HepG2 (cell line): ENCODE measurements around the gene ZNF839. TPM values are rescaled to one million over a fixed set of nuclear protein-coding genes. Genes with fewer than 3 reads are reported as not detected.

Source experiments
- ATRX ChIP-seq: sonication (generic); formaldehyde crosslinking; IDR thresholded peaks from 2 replicates; pipeline ENCODE4 v1.4.0; 2020; ENCODE audit warnings: missing genetic modification reagents, borderline replicate concordance
- FLYWCH1 ChIP-seq: sonication (generic); formaldehyde crosslinking; IDR thresholded peaks from 2 replicates; pipeline ENCODE4 v1.8.1; 2023; ENCODE audit warnings: mild to moderate bottlenecking, missing genetic modification reagents
- HIVEP1 ChIP-seq: sonication (generic); formaldehyde crosslinking; IDR thresholded peaks from 2 replicates; pipeline ENCODE4 v1.4.0; 2020; ENCODE audit warnings: mild to moderate bottlenecking, missing genetic modification reagents
- HMGXB3 ChIP-seq: sonication (generic); formaldehyde crosslinking; IDR thresholded peaks from 2 replicates; pipeline ENCODE4 v1.4.0; 2020; ENCODE audit warnings: missing genetic modification reagents, borderline replicate concordance
- MBD4 ChIP-seq: IDR thresholded peaks from 2 replicates; pipeline ENCODE4 v1.6.1; 2012; ENCODE audit warnings: low read length, inconsistent platforms, borderline replicate concordance
- MYNN ChIP-seq: sonication (generic); formaldehyde crosslinking; IDR thresholded peaks from 2 replicates; pipeline ENCODE4 v1.4.0; 2020; ENCODE audit warnings: mild to moderate bottlenecking, low read depth, missing genetic modification reagents
- NR3C1 ChIP-seq: sonication (generic); formaldehyde crosslinking; IDR thresholded peaks from 2 replicates; pipeline ENCODE4 v1.4.0; 2020; ENCODE audit warnings: missing genetic modification reagents
- NRL ChIP-seq: sonication (generic); formaldehyde crosslinking; IDR thresholded peaks from 2 replicates; pipeline ENCODE4 v1.5.0; 2020; ENCODE audit warnings: missing genetic modification reagents, mild to moderate bottlenecking, moderate library complexity, borderline replicate concordance
- PHF8 ChIP-seq: sonication (generic); formaldehyde crosslinking; IDR thresholded peaks from 2 replicates; pipeline ENCODE4 v1.5.0; 2020; ENCODE audit warnings: missing genetic modification reagents
- RARG ChIP-seq: sonication (generic); formaldehyde crosslinking; IDR thresholded peaks from 2 replicates; pipeline ENCODE4 v1.4.0; 2020; ENCODE audit warnings: low read depth, mild to moderate bottlenecking, missing genetic modification reagents
- RERE ChIP-seq: IDR thresholded peaks from 2 replicates; pipeline ENCODE4 v1.6.1; 2016; ENCODE audit warnings: low read depth, missing genetic modification reagents, missing compliant biosample characterization
- SALL1 ChIP-seq: sonication (generic); formaldehyde crosslinking; IDR thresholded peaks from 2 replicates; pipeline ENCODE4 v1.8.0; 2022; ENCODE audit warnings: mild to moderate bottlenecking, missing genetic modification reagents
- SMAD3 ChIP-seq: sonication (generic); formaldehyde crosslinking; IDR thresholded peaks from 2 replicates; pipeline ENCODE4 v1.4.0; 2020; ENCODE audit warnings: missing genetic modification reagents
- TCF7 ChIP-seq: sonication (generic); IDR thresholded peaks from 2 replicates; pipeline ENCODE4 v1.6.1; 2016; ENCODE audit warnings: antibody characterized with exemption, low read depth
- TRIM24 ChIP-seq: sonication (generic); formaldehyde crosslinking; IDR thresholded peaks from 2 replicates; pipeline ENCODE4 v1.8.0; 2022; ENCODE audit warnings: mild to moderate bottlenecking, missing genetic modification reagents
- ZFP1 ChIP-seq: IDR thresholded peaks from 2 replicates; pipeline ENCODE4 v1.6.1; 2016
- ZFP91 ChIP-seq: sonication (generic); formaldehyde crosslinking; IDR thresholded peaks from 2 replicates; pipeline ENCODE4 v1.9.0; 2022; ENCODE audit warnings: missing genetic modification reagents, mild to moderate bottlenecking, borderline replicate concordance
- ZNF256 ChIP-seq: sonication (generic); formaldehyde crosslinking; conservative IDR thresholded peaks from 2 replicates; pipeline ENCODE4 v1.4.0; 2020; ENCODE audit warnings: missing genetic modification reagents
- polyA plus RNA-seq, 8 experiments: library from polyadenylated mRNA; depleted of rRNA in 3 of 8; stranded (reverse) in 7 of 8; unstranded in 1 of 8; fragments of >200 nt; fragmentation: Illumina TruSeq in 4 of 8; extraction: Trizol in 4 of 8; gene quantifications; 2 replicates each; pipeline versions ENCODE4 v1.2.1 to v1.2.3, GENCODE V29; 2011 to 2016; ENCODE audit warnings: low read depth in 4 of 8, missing spikeins in 1 of 8, mixed read lengths in 1 of 8; ENCODE audit not compliant: insufficient read depth in 1 of 8
- total RNA-seq, 5 experiments: library from RNA; depleted of rRNA; stranded (reverse); fragments of >200 nt; fragmentation: Illumina TruSeq; extraction: Trizol; gene quantifications; 2 replicates each; pipeline ENCODE4 v1.2.3, GENCODE V29; 2016; ENCODE audit warnings: low read depth in 1 of 5

Gene ZNF839
- total and polyA plus RNA-seq, 2 of the 13 experiments (the other 11 are each of a cell fraction or from before 2014, with no cell fraction given) = 11.1 to 12.8 TPM

GRCh38 chr14:102362545-102363181, 43.1 kb downstream of the ZNF839 start, which contains the start of the genes CINP and TECPR2 (continued):
- TF ChIP-seq RERE (CRISPR knock-in tag) (no peak), RARG (CRISPR knock-in tag) (no peak), FLYWCH1 (CRISPR knock-in tag) (no peak), ATRX (CRISPR knock-in tag) (no peak), ZFP1 (CRISPR knock-in tag) (no peak), ZFP91 (CRISPR knock-in tag) (no peak), TRIM24 (CRISPR knock-in tag) (no peak), NRL (CRISPR knock-in tag) (no peak; the same call in 1 of the 2 replicates), HMGXB3 (no peak), MYNN (CRISPR knock-in tag) (no peak), TCF7 (no peak), NR3C1 (CRISPR knock-in tag) (no peak), SALL1 (CRISPR knock-in tag) (peak; percentile 44; the same call in 1 of the 2 replicates), HIVEP1 (CRISPR knock-in tag) (no peak), PHF8 (CRISPR knock-in tag) (peak; percentile 81), MBD4 (no peak), ZNF256 (CRISPR knock-in tag) (no peak), SMAD3 (CRISPR knock-in tag) (no peak)
